Sigmoid colon (tissue), 4 donors: Measurements from ENCODE around the gene TBC1D22A.

Source experiments
- POLR2A ChIP-seq, 2 donors: fragments of 450-650 bp; IDR thresholded peaks; one replicate each; pipeline ENCODE4 v1.6.1; 2016; ENCODE audit warnings: antibody characterized with exemption in 2 of 2, mild to moderate bottlenecking in 2 of 2, moderate library complexity in 2 of 2
- POLR2AphosphoS5 ChIP-seq, 4 donors: sonication (generic); formaldehyde crosslinking; IDR thresholded peaks; one replicate each; pipeline ENCODE4 v1.6.1; 2017; ENCODE audit warnings: antibody characterized with exemption in 4 of 4
- TF ChIP-seq, protein P1 (sequence below), 4 experiments: fragments of 450-650 bp in 3 of 4; fragments of 200-600 bp in 1 of 4; IDR thresholded peaks; one replicate each; pipeline ENCODE4 v1.5.1; 2016 to 2019; ENCODE audit warnings: antibody characterized with exemption in 4 of 4, mild to moderate bottlenecking in 3 of 4, moderate library complexity in 2 of 4

DNA sequence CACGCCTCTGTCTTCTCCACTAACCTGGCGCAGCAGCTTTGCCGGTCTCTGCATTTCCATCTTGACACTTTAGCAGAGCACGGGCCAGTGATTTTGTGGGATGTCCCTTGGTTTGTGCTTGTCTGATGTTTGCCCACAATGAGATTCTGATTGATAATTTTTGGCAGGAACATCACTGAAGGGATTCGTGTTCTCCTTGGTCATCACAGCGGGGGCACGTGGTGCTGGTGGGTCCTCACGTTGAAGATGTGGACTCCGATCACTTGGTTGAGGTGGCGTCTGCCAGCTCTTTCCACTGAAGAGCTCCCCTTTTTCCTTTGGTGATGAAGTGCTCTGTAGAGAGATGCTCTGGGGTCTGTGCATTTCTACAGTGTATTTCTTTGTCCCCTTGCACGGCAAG is 37.2 kb downstream of the TBC1D22A start:
- TF ChIP-seq, protein P1, sequence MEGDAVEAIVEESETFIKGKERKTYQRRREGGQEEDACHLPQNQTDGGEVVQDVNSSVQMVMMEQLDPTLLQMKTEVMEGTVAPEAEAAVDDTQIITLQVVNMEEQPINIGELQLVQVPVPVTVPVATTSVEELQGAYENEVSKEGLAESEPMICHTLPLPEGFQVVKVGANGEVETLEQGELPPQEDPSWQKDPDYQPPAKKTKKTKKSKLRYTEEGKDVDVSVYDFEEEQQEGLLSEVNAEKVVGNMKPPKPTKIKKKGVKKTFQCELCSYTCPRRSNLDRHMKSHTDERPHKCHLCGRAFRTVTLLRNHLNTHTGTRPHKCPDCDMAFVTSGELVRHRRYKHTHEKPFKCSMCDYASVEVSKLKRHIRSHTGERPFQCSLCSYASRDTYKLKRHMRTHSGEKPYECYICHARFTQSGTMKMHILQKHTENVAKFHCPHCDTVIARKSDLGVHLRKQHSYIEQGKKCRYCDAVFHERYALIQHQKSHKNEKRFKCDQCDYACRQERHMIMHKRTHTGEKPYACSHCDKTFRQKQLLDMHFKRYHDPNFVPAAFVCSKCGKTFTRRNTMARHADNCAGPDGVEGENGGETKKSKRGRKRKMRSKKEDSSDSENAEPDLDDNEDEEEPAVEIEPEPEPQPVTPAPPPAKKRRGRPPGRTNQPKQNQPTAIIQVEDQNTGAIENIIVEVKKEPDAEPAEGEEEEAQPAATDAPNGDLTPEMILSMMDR (IDR thresholded peaks at IDR 0.05) = no peak
- TF ChIP-seq POLR2A (IDR thresholded peaks at IDR 0.05) (no peak), POLR2AphosphoS5 (IDR thresholded peaks at IDR 0.05) (no peak)
